Measurements from ENCODE around the gene USP16.

USP16 gene

GRCh38 chr21:29082046-29082815 is 57.8 kb downstream of the USP16 start:
- no peak for DNase-seq (ENCODE audit: low read depth in 4 of 4, low spot score in 1 of 4)

GRCh38 chr21:29083306-29083705 is 58.8 kb downstream of the USP16 start:
- DNase-seq (ENCODE audit: low read depth in 4 of 4, low spot score in 1 of 4) = no peak

- no peak for DNase-seq (ENCODE audit: low read depth in 4 of 4, low spot score in 1 of 4)
Observed at GRCh38 chr21:29084372-29084771, 59.9 kb downstream of the USP16 start.

- no peak for DNase-seq (ENCODE audit: low read depth in 4 of 4, low spot score in 1 of 4)
Observed at GRCh38 chr21:29085106-29085752, 60.8 kb downstream of the USP16 start.

DNA sequence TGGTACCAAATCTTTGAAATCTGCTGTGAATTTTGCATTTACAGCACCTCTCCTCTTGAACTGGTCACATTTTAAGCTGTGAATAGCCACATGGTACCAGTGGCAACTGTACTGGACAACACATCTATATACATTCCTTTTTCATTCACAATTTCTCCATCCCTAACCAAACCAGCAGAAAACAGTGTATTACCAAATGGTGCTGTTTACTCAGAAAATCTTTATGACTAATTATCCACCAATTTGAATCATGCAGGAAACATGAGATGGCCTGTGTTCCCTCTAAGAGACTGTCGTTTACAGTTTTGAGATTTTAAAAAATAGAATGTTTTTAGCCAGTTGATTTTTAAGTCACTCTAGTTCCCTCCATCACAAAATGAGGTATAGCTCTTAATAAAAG is 66.6 kb downstream of the USP16 start:
- no peak for DNase-seq (ENCODE audit: low read depth in 4 of 4, low spot score in 1 of 4)

DNA sequence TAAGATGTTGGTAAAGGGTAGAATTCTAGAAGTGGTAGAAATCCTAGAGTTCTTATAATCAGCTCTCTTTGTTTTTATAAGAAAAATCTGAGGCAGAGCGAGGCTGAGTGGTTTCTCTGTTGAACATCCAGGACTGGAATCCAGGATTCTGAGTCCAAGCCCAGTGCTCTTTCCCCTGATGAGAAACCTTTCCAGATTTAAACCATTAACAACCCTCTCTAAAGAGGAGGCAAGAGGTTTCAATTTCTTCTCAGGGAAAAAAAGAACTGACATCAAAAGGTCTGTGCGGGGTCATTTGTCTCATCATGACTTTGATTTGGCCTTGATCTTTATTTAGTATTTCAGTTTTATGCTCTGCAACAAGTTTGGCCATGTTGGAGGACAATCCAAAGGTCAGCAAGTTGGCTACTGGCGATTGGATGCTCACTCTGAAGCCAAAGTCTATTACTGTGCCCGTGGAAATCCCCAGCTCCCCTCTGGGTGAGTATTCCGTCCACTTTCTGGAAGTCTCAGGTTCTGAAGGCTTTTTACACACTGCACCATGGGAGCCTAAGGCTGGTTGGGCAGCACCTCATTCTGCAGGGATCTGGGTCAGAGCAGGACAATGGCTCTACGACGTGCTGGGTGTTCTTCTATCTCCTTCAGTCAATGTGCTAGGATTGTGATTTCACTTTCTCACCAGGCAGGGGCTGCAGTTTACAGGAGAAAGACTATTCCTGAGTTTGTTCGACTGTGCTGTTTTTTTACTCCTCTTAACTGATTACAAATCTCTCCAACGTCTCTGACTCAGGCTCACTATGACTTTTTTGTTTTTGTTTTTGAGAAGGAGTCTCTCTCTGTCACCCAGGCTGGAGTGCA is 67.9 kb downstream of the USP16 start:
- no peak for DNase-seq (ENCODE audit: low read depth in 4 of 4, low spot score in 1 of 4)

DNA sequence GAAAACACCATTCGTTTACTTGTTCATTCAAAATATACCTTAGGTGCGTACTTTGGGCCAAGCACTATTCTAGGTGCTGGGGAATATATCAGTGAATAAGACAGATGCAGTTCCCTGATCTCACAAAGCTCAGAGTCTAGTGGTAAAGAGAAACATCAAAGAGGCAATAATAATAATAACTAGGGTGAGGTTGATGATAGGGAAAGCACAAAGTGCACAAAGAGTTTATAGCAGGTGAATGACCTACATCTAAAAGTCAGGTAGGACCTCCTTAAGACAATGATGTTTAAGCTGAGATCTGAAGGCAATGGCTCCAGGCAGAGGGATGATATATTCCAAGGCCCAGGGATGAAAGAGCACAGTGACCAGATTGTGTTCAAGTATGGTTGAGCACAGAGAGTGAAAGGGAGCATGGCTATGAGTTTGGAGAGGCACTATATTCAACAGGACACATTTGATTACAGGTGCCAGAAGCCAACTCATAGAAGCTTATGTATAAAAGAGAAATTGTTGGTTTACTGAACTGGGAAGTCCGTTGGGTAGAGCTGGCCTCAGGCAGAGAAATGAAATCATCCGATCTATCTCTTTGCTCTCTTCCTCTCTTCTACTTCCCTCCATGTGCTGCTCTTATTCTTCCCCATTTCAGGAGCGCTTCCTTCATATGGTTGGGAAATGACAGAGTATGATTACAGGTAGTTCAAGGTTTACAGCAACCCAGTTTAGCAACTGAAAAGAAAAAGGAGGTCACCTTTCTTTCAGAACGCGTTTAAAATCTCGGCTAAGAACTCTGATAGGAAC is 71.9 kb downstream of the USP16 start:
- DNase-seq (ENCODE audit: low read depth in 4 of 4, low spot score in 1 of 4) = no peak

GRCh38 chr21:29098156-29098555 is 73.7 kb downstream of the USP16 start:
- DNase-seq (ENCODE audit: low read depth in 4 of 4, low spot score in 1 of 4) = no peak

DNA sequence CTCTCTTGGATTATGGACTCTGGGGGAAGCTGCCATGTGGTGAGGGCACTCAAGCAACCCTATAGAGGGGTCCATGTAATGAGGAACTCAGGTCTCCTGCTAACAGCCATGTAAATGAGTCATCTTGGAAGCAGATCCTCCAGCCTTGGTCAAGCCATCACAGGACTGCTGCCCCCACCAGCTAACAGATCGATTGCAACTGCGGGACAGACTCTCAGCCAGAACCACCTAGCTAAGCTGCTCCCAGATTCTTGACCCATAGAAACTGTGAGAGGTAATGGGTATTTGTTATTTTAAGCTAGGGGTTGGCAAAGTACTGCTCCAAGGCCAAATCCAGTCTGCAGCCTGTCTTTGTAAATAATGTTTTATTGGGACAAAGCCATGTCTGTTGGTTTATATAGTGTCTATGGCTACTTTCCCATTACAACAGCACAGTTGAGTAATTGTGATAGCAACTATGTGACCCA is 78.4 kb downstream of the USP16 start:
- no peak for DNase-seq (ENCODE audit: low read depth in 4 of 4, low spot score in 1 of 4)
